IMR-90 (cell line): ENCODE measurements around the gene ACAD11. TPM values are rescaled to one million over a fixed set of nuclear protein-coding genes. Genes with fewer than 3 reads are reported as not detected.

Source experiments
- ATAC-seq: fragments of 200-7000 bp; cut with Tn5 transposase; 2 replicates; pipeline ENCODE4 v1.9.1; 2020; ENCODE audit warnings: low read depth, mild to moderate bottlenecking, moderate library complexity
- BruUV-seq: library from RNA; stranded (reverse); fragments of 400-500 nt; replicated peaks from 2 replicates; lab custom pipeline; 2021; lab: Mats Ljungman, UMichigan
- CTCF ChIA-PET: fragments of 300-600 bp; formaldehyde crosslinking; extraction: SDS; loops from one replicate; lab custom pipeline; 2021; ENCODE audit warnings: antibody characterized with exemption; lab: Yijun Ruan, JAX
- POLR2A ChIA-PET: fragments of 300-600 bp; sonication (Branson Sonifier 250); formaldehyde crosslinking; loops from one replicate; lab custom pipeline; 2022; ENCODE audit warnings: antibody characterized with exemption; ENCODE audit not compliant: unreplicated experiment; lab: Charles Lee
- DNase-seq: peaks from one replicate; pipeline ENCODE4 v3.0.0; 2013
- H2AFZ ChIP-seq: replicated peaks from 2 replicates; pipeline ENCODE3; 2013; ENCODE audit warnings: low read length, mild to moderate bottlenecking; ENCODE audit not compliant: poor library complexity
- H2AK5ac ChIP-seq: 2 replicates; pipeline ENCODE4 v1.6.1; 2013; ENCODE audit warnings: low read depth, low read length, inconsistent platforms
- H2AK9ac ChIP-seq: replicated peaks from 2 replicates; pipeline ENCODE3; 2013; ENCODE audit warnings: mild to moderate bottlenecking, low read depth, low read length, moderate library complexity; ENCODE audit not compliant: poor library complexity
- H2BK120ac ChIP-seq: 2 replicates; pipeline ENCODE4 v1.6.1; 2013; ENCODE audit warnings: low read depth, low read length, inconsistent platforms
- H2BK15ac ChIP-seq: 3 replicates; pipeline ENCODE4 v1.6.1; 2013; ENCODE audit warnings: low read depth, low read length, inconsistent platforms
- H2BK20ac ChIP-seq: 2 replicates; pipeline ENCODE4 v1.6.1; 2013; ENCODE audit warnings: low read depth, mild to moderate bottlenecking, inconsistent platforms, low read length, moderate library complexity
- H2BK5ac ChIP-seq: 2 replicates; pipeline ENCODE4 v1.6.1; 2013; ENCODE audit warnings: mild to moderate bottlenecking, low read depth, low read length, inconsistent platforms; ENCODE audit not compliant: poor library complexity, severe bottlenecking
- H3K14ac ChIP-seq: replicated peaks from 2 replicates; pipeline ENCODE4 v1.6.1; 2013; ENCODE audit warnings: low read depth, low read length, inconsistent platforms
- H3K18ac ChIP-seq: 2 replicates; pipeline ENCODE4 v1.6.1; 2013; ENCODE audit warnings: low read depth, low read length, control low read depth
- H3K23ac ChIP-seq: 2 replicates; pipeline ENCODE4 v1.6.1; 2013; ENCODE audit warnings: low read depth, low read length, inconsistent platforms
- H3K27ac ChIP-seq: 2 replicates; pipeline ENCODE4 v1.5.1; 2013; ENCODE audit warnings: mild to moderate bottlenecking, control low read depth, low read length; ENCODE audit not compliant: insufficient read depth
- H3K27me3 ChIP-seq: 2 replicates; pipeline ENCODE4 v1.6.1; 2013; ENCODE audit warnings: low read length; ENCODE audit not compliant: control insufficient read depth, insufficient read depth
- H3K36me3 ChIP-seq: 2 replicates; pipeline ENCODE4 v1.6.1; 2013; ENCODE audit warnings: low read length, mixed read lengths; ENCODE audit not compliant: control insufficient read depth, insufficient read depth
- H3K4ac ChIP-seq: 2 replicates; pipeline ENCODE4 v1.6.1; 2013; ENCODE audit warnings: low read depth, low read length, inconsistent platforms
- H3K4me1 ChIP-seq: 2 replicates; pipeline ENCODE4 v1.6.1; 2013; ENCODE audit warnings: low read length, mixed read lengths; ENCODE audit not compliant: control insufficient read depth, insufficient read depth
- H3K4me2 ChIP-seq: 2 replicates; pipeline ENCODE4 v1.6.1; 2013; ENCODE audit warnings: low read depth, mild to moderate bottlenecking, control low read depth, low read length, moderate library complexity
- H3K4me3 ChIP-seq: 2 replicates; pipeline ENCODE4 v1.5.1; 2013; ENCODE audit warnings: low read depth, mild to moderate bottlenecking, control low read depth, low read length, moderate library complexity; ENCODE audit not compliant: insufficient read depth
- H3K56ac ChIP-seq: 2 replicates; pipeline ENCODE4 v1.6.1; 2013; ENCODE audit warnings: low read length, inconsistent platforms; ENCODE audit not compliant: insufficient read depth; ENCODE audit errors: extremely low read depth
- H3K79me1 ChIP-seq, 2 experiments: 2 replicates each; pipeline ENCODE4 v1.6.1; 2013; ENCODE audit warnings: low read length in 2 of 2, inconsistent platforms in 1 of 2, low read depth in 1 of 2
- H3K9ac ChIP-seq: 2 replicates; pipeline ENCODE4 v1.6.1; 2013; ENCODE audit warnings: low read depth, low read length, control low read depth
- H3K9me1 ChIP-seq: 2 replicates; pipeline ENCODE4 v1.6.1; 2013; ENCODE audit warnings: low read length, inconsistent platforms; ENCODE audit not compliant: insufficient read depth
- H3K9me3 ChIP-seq: 2 replicates; pipeline ENCODE4 v1.6.1; 2013; ENCODE audit warnings: low read length; ENCODE audit not compliant: control insufficient read depth, insufficient read depth
- H4K20me1 ChIP-seq: 2 replicates; pipeline ENCODE4 v1.6.1; 2013; ENCODE audit warnings: low read length, inconsistent platforms; ENCODE audit not compliant: insufficient read depth
- H4K5ac ChIP-seq: 2 replicates; pipeline ENCODE4 v1.6.1; 2013; ENCODE audit warnings: mild to moderate bottlenecking, low read depth, low read length, control low read depth
- H4K8ac ChIP-seq, 2 experiments: 2 replicates each; pipeline ENCODE4 v1.6.1; 2013; ENCODE audit warnings: low read depth in 2 of 2, low read length in 2 of 2, control low read depth in 1 of 2, inconsistent platforms in 1 of 2
- H4K91ac ChIP-seq: 2 replicates; pipeline ENCODE4 v1.6.1; 2013; ENCODE audit warnings: low read depth, low read length, inconsistent platforms; ENCODE audit not compliant: insufficient read depth
- CEBPB ChIP-seq: IDR thresholded peaks from 2 replicates; pipeline ENCODE4 v1.6.1; 2012; ENCODE audit warnings: low read depth, low read length, improper control_type of control experiment
- CHD1 ChIP-seq: IDR thresholded peaks from 2 replicates; pipeline ENCODE4 v1.6.1; 2012; ENCODE audit warnings: low read depth, low read length, improper control_type of control experiment
- ELK1 ChIP-seq: fragments of 150-350 bp; IDR thresholded peaks from 2 replicates; pipeline ENCODE4 v1.6.1; 2016; ENCODE audit warnings: low read depth, mild to moderate bottlenecking, low read length, moderate library complexity, borderline replicate concordance
- MAZ ChIP-seq: IDR thresholded peaks from 2 replicates; pipeline ENCODE4 v1.6.1; 2012; ENCODE audit warnings: low read depth, mild to moderate bottlenecking, low read length, improper control_type of control experiment, moderate library complexity, borderline replicate concordance
- MXI1 ChIP-seq: IDR thresholded peaks from 2 replicates; pipeline ENCODE4 v1.6.1; 2012; ENCODE audit warnings: low read depth, mild to moderate bottlenecking, low read length, moderate library complexity, borderline replicate concordance
- POLR2A ChIP-seq: IDR thresholded peaks from 2 replicates; pipeline ENCODE4 v1.6.1; 2012; ENCODE audit warnings: mild to moderate bottlenecking, low read depth, low read length
- RFX5 ChIP-seq: IDR thresholded peaks from 2 replicates; pipeline ENCODE4 v1.8.0; 2012; ENCODE audit warnings: low read depth, mild to moderate bottlenecking, low read length, moderate library complexity
- SMC3 ChIP-seq: fragments of 150-350 bp; IDR thresholded peaks from 2 replicates; pipeline ENCODE4 v1.6.1; 2016; ENCODE audit warnings: low read depth, mild to moderate bottlenecking, antibody characterized with exemption, low read length, moderate library complexity
- USF2 ChIP-seq: fragments of 150-350 bp; IDR thresholded peaks from 2 replicates; pipeline ENCODE4 v1.6.1; 2017; ENCODE audit warnings: mild to moderate bottlenecking, antibody characterized with exemption, low read length, low read depth
- WGBS, 2 experiments: methylation state at CpG; one replicate each; pipeline versions ENCODE4 v1.1.5 to v1.1.7; 2013; ENCODE audit warnings: missing lambda C conversion rate in 2 of 2; ENCODE audit not compliant: insufficient read length in 1 of 2; ENCODE audit errors: extremely low coverage in 2 of 2; 5-methylcytosine and 5-hydroxymethylcytosine counted together
- dilution Hi-C: fragments of 300-500 bp; cut with HindIII; formaldehyde crosslinking; loops from one replicate; pipeline ENCODE4 v1.14.3; 2018; ENCODE audit warnings: low sequenced_read_pairs; ENCODE audit not compliant: unreplicated experiment
- in situ Hi-C: fragments of 300-500 bp; cut with MboI; formaldehyde crosslinking; loops from 3 replicates; pipeline ENCODE4 v1.14.3; 2019; ENCODE audit warnings: low sequenced_read_pairs, inconsistent platforms, mixed read lengths
- intact Hi-C: fragments of 100-400 bp; cut with micrococcal nuclease; formaldehyde crosslinking; loops from 2 replicates; pipeline ENCODE4 v1.10.0; 2022
- polyA plus RNA-seq, 3 experiments: library from polyadenylated mRNA; depleted of rRNA; stranded (reverse); fragments of >200 nt; gene quantifications; 2 replicates each; pipeline ENCODE4 v1.2.3, GENCODE V29; 2012; ENCODE audit warnings: low replicate concordance in 1 of 3
- total RNA-seq: library from RNA; depleted of rRNA; stranded (reverse); fragments of >200 nt; gene quantifications from 2 replicates; pipeline ENCODE4 v1.2.3, GENCODE V29; 2012

The ACAD11 gene
- total and polyA plus RNA-seq, 2 of the 4 experiments (the other 2 are of a cell fraction), result 16.0 to 18.8 TPM

GRCh38 chr3:132657869-132658747 lies 1.5 kb downstream of the ACAD11 start:
- peaks cover 3% of the 10 kb centered on the region; the same call in 1 of the 2 replicates for H3K4me1 ChIP-seq
- 80% methylated on average over 1 of the region's 8 CpGs; no CpG with 5 or more reads in 1 of the 2 experiments for WGBS, 2 experiments
- no peaks in the 10 kb centered on the region for H4K20me1 ChIP-seq
- no peak overlapping the region for H3K14ac ChIP-seq
- H4K8ac ChIP-seq, result no peak overlapping the region
- H2AK9ac ChIP-seq, result no peak overlapping the region
- TF ChIP-seq SMC3, result no peak
- TF ChIP-seq USF2, result no peak
- no peak for TF ChIP-seq ELK1
- TF ChIP-seq CEBPB, result no peak
- TF ChIP-seq RFX5, result no peak
- no peak for TF ChIP-seq CHD1
- TF ChIP-seq MXI1, result no peak
- no peak for TF ChIP-seq POLR2A
- TF ChIP-seq MAZ, result no peak
- no TSS peak for BruUV-seq
- H3K18ac ChIP-seq, result no peak overlapping the region
- intact Hi-C loops, result loop anchor here (5.0 kb wide), 1 partner anchor 121 kb away; no protein-coding TSS in a partner anchor
- H3K4ac ChIP-seq, result no peak overlapping the region
- H3K4me2 ChIP-seq, result peak overlapping the region; percentile 88
- H3K9me3 ChIP-seq, result no peaks in the 10 kb centered on the region
- no peak overlapping the region for H2BK120ac ChIP-seq
- H3K4me3 ChIP-seq, result no peak overlapping the region
- POLR2A ChIA-PET, result interaction anchor here (0.6 kb wide), 1 partner anchor 208 kb away, joined by 3 read pairs; no protein-coding TSS in a partner anchor
- CTCF ChIA-PET, result interaction anchor here (0.6 to 1.2 kb wide), 5 partner anchors 10 to 1537 kb away, joined by 3 read pairs; no protein-coding TSS in a partner anchor
- no peak for DNase-seq
- H2BK15ac ChIP-seq, result no peak overlapping the region
- in situ Hi-C loops, result no loop called here
- H3K9me1 ChIP-seq, result 0 out of 2 replicates have a peak, but pooled peaks cover 5% of the 10 kb centered on the region
- no peaks in the 10 kb centered on the region for H3K27me3 ChIP-seq
- no peak overlapping the region for H4K5ac ChIP-seq
- H2BK20ac ChIP-seq, result no peak overlapping the region
- ATAC-seq, result no peak
- no peak overlapping the region for H3K9ac ChIP-seq
- H2AK5ac ChIP-seq, result no peak overlapping the region
- peaks cover 2% of the 10 kb centered on the region; the same call in 1 of the 2 replicates for H3K36me3 ChIP-seq
- peaks cover 6 to 42% of the 10 kb centered on the region in 2 experiments; a peak in 3 of 4 replicates for H3K79me1 ChIP-seq
- H3K23ac ChIP-seq, result no peak overlapping the region; the same call in 1 of the 2 replicates
- no peak overlapping the region for H2BK5ac ChIP-seq
- no peak overlapping the region for H3K27ac ChIP-seq
- no peak overlapping the region for H4K91ac ChIP-seq
- dilution Hi-C loops, result no loop called here
- no peak overlapping the region for H3K56ac ChIP-seq
- no peak overlapping the region for H2AFZ ChIP-seq
